K562 (cell line): ENCODE results near the gene PAX2. TPM values are rescaled to one million over a fixed set of nuclear protein-coding genes. Genes with fewer than 3 reads are reported as not detected.

Experiments used
- ATAC-seq: fragments of 200-7000 bp; cut with Tn5 transposase; 3 replicates; pipeline ENCODE4 v1.9.1; 2020; ENCODE audit warnings: moderate library complexity
- BruUV-seq: library from RNA; stranded (reverse); fragments of 400-500 nt; replicated peaks from 2 replicates; lab custom pipeline; 2021; lab: Mats Ljungman, UMichigan
- CTCF ChIA-PET: fragments of 300-600 bp; formaldehyde crosslinking; extraction: SDS; loops from one replicate; lab custom pipeline; 2021; ENCODE audit warnings: low intra/inter-chr PET ratio; lab: Yijun Ruan, JAX
- POLR2A ChIA-PET: fragments of 300-600, 350-650 bp; sonication (Branson Sonifier 250); formaldehyde crosslinking; extraction: SDS; loops from one replicate; lab custom pipeline; 2021; ENCODE audit warnings: antibody characterized with exemption, inconsistent platforms; lab: Yijun Ruan, JAX
- DNase-seq, 4 experiments: peaks; one replicate each; pipeline versions ENCODE4 v3.0.0 to v3.0.0-alpha.2; 2011 to 2018; ENCODE audit warnings: low spot score in 3 of 4, mixed read lengths in 3 of 4; ENCODE audit errors: extremely low read depth in 1 of 4
- FAIRE-seq: peaks from 2 replicates; lab custom pipeline; 2011; peaks lifted over from hg19 to GRCh38; lab: Jason Lieb, UNC
- H2AFZ ChIP-seq: 2 replicates; pipeline ENCODE4 v1.6.0; 2011; ENCODE audit warnings: low read depth, low read length, control low read depth, inconsistent platforms
- H3K27ac ChIP-seq: fragments of 200-600 bp; 3 replicates; pipeline ENCODE4 v1.8.0; 2011; ENCODE audit warnings: low read depth, mild to moderate bottlenecking, control low read depth, inconsistent platforms, low read length, moderate library complexity, mixed read lengths; ENCODE audit errors: extremely low read depth
- H3K27me3 ChIP-seq, 2 experiments: fragments of 300-600 bp in 1 of 2; 2 replicates in 1 of 2; 3 replicates in 1 of 2; pipeline versions ENCODE4 v1.6.0 to v1.8.0; 2011; ENCODE audit warnings: inconsistent platforms in 2 of 2, low read length in 2 of 2, mild to moderate bottlenecking in 1 of 2, mixed read lengths in 1 of 2, moderate library complexity in 1 of 2; ENCODE audit not compliant: control insufficient read depth in 2 of 2, insufficient read depth in 2 of 2
- H3K36me3 ChIP-seq: fragments of 300-600 bp; 3 replicates; pipeline ENCODE4 v1.8.0; 2011; ENCODE audit warnings: mild to moderate bottlenecking, low read length, inconsistent platforms; ENCODE audit not compliant: control insufficient read depth, insufficient read depth
- H3K4me1 ChIP-seq, 2 experiments: fragments of 200-600 bp in 1 of 2; replicated peaks in 1 of 2; 2 replicates in 1 of 2; 3 replicates in 1 of 2; pipeline versions ENCODE4 v1.5.1 to v1.8.0; 2011; ENCODE audit warnings: inconsistent platforms in 2 of 2, low read length in 2 of 2, mild to moderate bottlenecking in 1 of 2, mixed read lengths in 1 of 2, moderate library complexity in 1 of 2; ENCODE audit not compliant: control insufficient read depth in 2 of 2, insufficient read depth in 2 of 2
- H3K4me2 ChIP-seq: 2 replicates; pipeline ENCODE4 v1.6.1; 2011; ENCODE audit warnings: low read length, control low read depth, inconsistent platforms, mixed read lengths; ENCODE audit not compliant: insufficient read depth
- H3K4me3 ChIP-seq: fragments of 200-600 bp; sonication (generic), shearing (Covaris generic); 2 replicates; pipeline ENCODE4 v1.5.1; 2016; ENCODE audit warnings: control low read depth, inconsistent platforms
- H3K79me2 ChIP-seq: fragments of 200-600 bp; 3 replicates; pipeline ENCODE4 v1.8.0; 2011; ENCODE audit warnings: low read length, inconsistent platforms; ENCODE audit not compliant: control insufficient read depth, insufficient read depth
- H3K9ac ChIP-seq, 2 experiments: 2 replicates each; pipeline versions ENCODE4 v1.6.0 to v1.6.1; 2011; ENCODE audit warnings: low read depth in 2 of 2, low read length in 2 of 2, control low read depth in 1 of 2, inconsistent platforms in 1 of 2, mild to moderate bottlenecking in 1 of 2, mixed read lengths in 1 of 2; ENCODE audit not compliant: insufficient read depth in 1 of 2
- H3K9me1 ChIP-seq: one replicate; pipeline ENCODE4 v1.6.0; 2011; ENCODE audit warnings: inconsistent platforms, mild to moderate bottlenecking, low read length, moderate library complexity; ENCODE audit not compliant: control insufficient read depth, insufficient read depth
- H3K9me3 ChIP-seq: replicated peaks from 2 replicates; pipeline ENCODE4 v1.5.1; 2011; ENCODE audit warnings: low read depth, low read length, inconsistent platforms; ENCODE audit not compliant: control insufficient read depth, insufficient read depth
- H4K20me1 ChIP-seq: replicated peaks from 2 replicates; pipeline ENCODE4 v1.6.1; 2011; ENCODE audit warnings: low read length, inconsistent platforms, mixed read lengths; ENCODE audit not compliant: control insufficient read depth, insufficient read depth
- CREBBP ChIP-seq: IDR thresholded peaks from one replicate; pipeline ENCODE4 v1.6.1; 2012; ENCODE audit warnings: low read depth, mild to moderate bottlenecking, control low read depth, inconsistent platforms, low read length
- DPF2 ChIP-seq: fragments of 450-650 bp; IDR thresholded peaks from 2 replicates; pipeline ENCODE4 v1.6.1; 2016
- HLTF ChIP-seq: fragments of 450-650 bp; IDR thresholded peaks from 2 replicates; pipeline ENCODE4 v1.6.1; 2016
- JUN ChIP-seq, 2 experiments: sonication (generic) in 1 of 2; formaldehyde crosslinking in 1 of 2; IDR thresholded peaks; 2 replicates each; pipeline versions ENCODE4 v1.6.1 to v1.8.0; 2012 to 2022; ENCODE audit warnings: borderline replicate concordance in 2 of 2, mild to moderate bottlenecking in 2 of 2, improper control_type of control experiment in 1 of 2, low read depth in 1 of 2, low read length in 1 of 2, missing genetic modification reagents in 1 of 2
- KAT2B ChIP-seq: IDR thresholded peaks from one replicate; pipeline ENCODE4 v1.6.1; 2012; ENCODE audit warnings: low read depth, mild to moderate bottlenecking, control low read depth, inconsistent platforms, low read length, moderate library complexity
- NR4A1 ChIP-seq, 2 experiments: fragments of 250-450 bp in 1 of 2; fragments of 450-650 bp in 1 of 2; sonication (Bioruptor Pico) in 1 of 2; IDR thresholded peaks; 2 replicates each; pipeline versions ENCODE4 v1.4.0 to v1.6.1; 2016 to 2020; ENCODE audit warnings: mild to moderate bottlenecking in 2 of 2, missing compliant biosample characterization in 1 of 2, missing genetic modification characterization in 1 of 2, moderate library complexity in 1 of 2
- SAFB2 ChIP-seq: fragments of 200-400 bp; formaldehyde crosslinking; IDR thresholded peaks from 2 replicates; pipeline ENCODE4 v1.6.1; 2018; ENCODE audit warnings: borderline replicate concordance, low read length, low read depth, moderate library complexity; ENCODE audit not compliant: severe bottlenecking
- TCF3 ChIP-seq: sonication (generic); formaldehyde crosslinking; IDR thresholded peaks from 2 replicates; pipeline ENCODE4 v1.4.0; 2020; ENCODE audit warnings: mild to moderate bottlenecking, missing genetic modification reagents
- TGIF2 ChIP-seq: sonication (generic); formaldehyde crosslinking; IDR thresholded peaks from 2 replicates; pipeline ENCODE4 v1.8.1; 2022; ENCODE audit warnings: mild to moderate bottlenecking, missing genetic modification reagents, moderate library complexity
- WGBS: fragments of 100-300 bp; shearing (Covaris generic); methylation state at CpG from one replicate; pipeline ENCODE4 v1.1.6; 2016; ENCODE audit warnings: low coverage, mixed read lengths; ENCODE audit not compliant: insufficient coverage; ENCODE audit errors: missing lambda C conversion rate; 5-methylcytosine and 5-hydroxymethylcytosine counted together
- in situ Hi-C: fragments of 300-500 bp; cut with MboI; formaldehyde crosslinking; loops from 4 replicates; pipeline ENCODE4 v1.15.0; 2018; ENCODE audit warnings: inconsistent platforms, mixed read lengths
- intact Hi-C: fragments of 100-400 bp; cut with micrococcal nuclease; formaldehyde crosslinking; loops from 2 replicates; pipeline ENCODE4 v1.14.2; 2022
- polyA plus RNA-seq, 8 experiments: library from polyadenylated mRNA; depleted of rRNA in 4 of 8; stranded (reverse) in 5 of 8; unstranded in 3 of 8; fragments of >200 nt; fragmentation: Nextera tagmentation in 2 of 8; fragmentation: Illumina TruSeq in 1 of 8; extraction: Ambion mirVana in 2 of 8; extraction: Trizol in 1 of 8; gene quantifications; 2 replicates each; pipeline versions ENCODE4 v1.2.1 to v1.2.3, GENCODE V29; 2011 to 2014; ENCODE audit warnings: inconsistent platforms in 1 of 8, missing spikeins in 1 of 8
- total RNA-seq, 7 experiments: library from RNA; depleted of rRNA in 6 of 7; stranded (reverse); fragments of >200 nt in 6 of 7; fragmentation: Illumina TruSeq in 2 of 7; extraction: Trizol in 2 of 7; gene quantifications; 2 replicates each; pipeline versions ENCODE4 v1.2.1 to v1.2.3, GENCODE V29; 2011 to 2021; ENCODE audit warnings: low replicate concordance in 1 of 7
- TF ChIP-seq, protein P1 (sequence below), 2 experiments: fragments of 450-650 bp; conservative IDR thresholded peaks; 2 replicates each; pipeline ENCODE4 v1.6.1; 2017; ENCODE audit warnings: mild to moderate bottlenecking in 2 of 2, moderate library complexity in 2 of 2

PAX2 gene
- total and polyA plus RNA-seq, 9 of the 15 experiments (the other 6 are each of a cell fraction or from before 2014, with no cell fraction given): not detected

DNA sequence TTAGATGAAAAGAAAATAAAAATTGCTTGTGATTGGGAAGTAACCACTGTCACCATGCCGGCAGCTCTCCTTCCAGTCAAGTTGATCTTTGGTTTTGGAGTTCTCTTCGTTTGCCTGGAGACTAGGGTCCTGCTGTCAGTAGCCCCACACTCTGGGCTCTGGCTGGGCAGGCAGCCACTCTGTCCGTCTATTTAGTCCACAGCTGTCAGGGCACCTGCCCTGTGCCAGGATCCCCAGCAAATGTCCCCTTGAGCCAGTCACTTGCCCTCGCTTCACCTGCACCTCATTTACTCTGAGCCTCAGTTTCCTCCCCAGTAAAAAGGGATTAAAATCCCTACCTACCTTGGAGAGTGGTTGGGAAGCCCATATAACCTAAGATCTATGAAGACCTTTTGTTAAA lies 55.5 kb downstream of the PAX2 start:
- H3K9me3 ChIP-seq: no peaks in the 10 kb centered on the region
- TF ChIP-seq HLTF: no peak
- TF ChIP-seq, protein P1, sequence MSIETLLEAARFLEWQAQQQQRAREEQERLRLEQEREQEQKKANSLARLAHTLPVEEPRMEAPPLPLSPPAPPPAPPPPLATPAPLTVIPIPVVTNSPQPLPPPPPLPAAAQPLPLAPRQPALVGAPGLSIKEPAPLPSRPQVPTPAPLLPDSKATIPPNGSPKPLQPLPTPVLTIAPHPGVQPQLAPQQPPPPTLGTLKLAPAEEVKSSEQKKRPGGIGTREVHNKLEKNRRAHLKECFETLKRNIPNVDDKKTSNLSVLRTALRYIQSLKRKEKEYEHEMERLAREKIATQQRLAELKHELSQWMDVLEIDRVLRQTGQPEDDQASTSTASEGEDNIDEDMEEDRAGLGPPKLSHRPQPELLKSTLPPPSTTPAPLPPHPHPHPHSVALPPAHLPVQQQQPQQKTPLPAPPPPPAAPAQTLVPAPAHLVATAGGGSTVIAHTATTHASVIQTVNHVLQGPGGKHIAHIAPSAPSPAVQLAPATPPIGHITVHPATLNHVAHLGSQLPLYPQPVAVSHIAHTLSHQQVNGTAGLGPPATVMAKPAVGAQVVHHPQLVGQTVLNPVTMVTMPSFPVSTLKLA (conservative IDR thresholded peaks at IDR 0.05): no peak
- no peak for TF ChIP-seq DPF2
- TF ChIP-seq JUN (IDR thresholded peaks at IDR 0.05; ENCODE audit: borderline replicate concordance, low read depth, low read length): no peak
- no peak for TF ChIP-seq JUN (CRISPR knock-in tag; IDR thresholded peaks at IDR 0.05; ENCODE audit: borderline replicate concordance)
- no peak for TF ChIP-seq SAFB2
- TF ChIP-seq KAT2B: no peak
- TF ChIP-seq NR4A1 (CRISPR knock-in tag; IDR thresholded peaks at IDR 0.05): no peak
- no peak for TF ChIP-seq NR4A1 (tag; IDR thresholded peaks at IDR 0.05)
- no peak for TF ChIP-seq CREBBP
- TF ChIP-seq TCF3 (CRISPR knock-in tag): no peak
- TF ChIP-seq TGIF2 (CRISPR knock-in tag): no peak
- no peak overlapping the region for H2AFZ ChIP-seq
- no peaks in the 10 kb centered on the region for H3K36me3 ChIP-seq
- H3K79me2 ChIP-seq: no peaks in the 10 kb centered on the region
- no peak for ATAC-seq
- no peaks in the 10 kb centered on the region for H3K9me1 ChIP-seq
- 11% methylated on average over 4 of the region's 4 CpGs for WGBS
- intact Hi-C loops (no loop called here), in situ Hi-C loops (no loop called here)
- H3K4me2 ChIP-seq: no peak overlapping the region
- peaks cover 3 to 16% of the 10 kb centered on the region in 2 experiments; a peak in 3 of 5 replicates for H3K27me3 ChIP-seq
- H4K20me1 ChIP-seq: 0 out of 2 replicates have a peak, but pooled peaks cover 2% of the 10 kb centered on the region
- POLR2A ChIA-PET: interaction anchor here (1.8 kb wide), 1 partner anchor 11 kb away, joined by 6 read pairs; no protein-coding TSS in a partner anchor
- no peak for DNase-seq
- FAIRE-seq: no peak
- no peak overlapping the region for H3K4me3 ChIP-seq
- no TSS peak for BruUV-seq
- no peaks in the 10 kb centered on the region for H3K4me1 ChIP-seq
- H3K9ac ChIP-seq: no peak overlapping the region
- CTCF ChIA-PET: no interaction called here
- no peak overlapping the region for H3K27ac ChIP-seq
